Endothelial cell of umbilical vein (primary cell): ENCODE data around the gene SRGAP2.
"Not testable (repeated sequence)": the region's sequence is repeated elsewhere in the genome, so short reads cannot be mapped to it uniquely, and the experiment has no call there.

Experiments
- EZH2 ChIP-seq: IDR thresholded peaks from 2 replicates; pipeline ENCODE4 v1.6.1; 2012; ENCODE audit warnings: borderline replicate concordance, low read depth, mild to moderate bottlenecking, moderate library complexity, low read length, inconsistent platforms; ENCODE audit not compliant: severe bottlenecking
- FOS ChIP-seq: IDR thresholded peaks from 2 replicates; pipeline ENCODE4 v1.6.1; 2011; ENCODE audit warnings: mild to moderate bottlenecking, low read length, moderate library complexity, borderline replicate concordance; ENCODE audit not compliant: insufficient read depth
- GATA2 ChIP-seq: IDR thresholded peaks from 2 replicates; pipeline ENCODE4 v1.7.0; 2011; ENCODE audit warnings: low read depth, mild to moderate bottlenecking, moderate library complexity, mixed read lengths, low read length; ENCODE audit not compliant: insufficient read length, insufficient read depth
- JUN ChIP-seq: IDR thresholded peaks from 2 replicates; pipeline ENCODE4 v1.6.1; 2011; ENCODE audit warnings: borderline replicate concordance, low read depth; ENCODE audit not compliant: insufficient read length, insufficient read depth
- MAX ChIP-seq: IDR thresholded peaks from 2 replicates; pipeline ENCODE4 v1.6.1; 2011; ENCODE audit not compliant: insufficient read depth, insufficient read length
- POLR2A ChIP-seq: IDR thresholded peaks from 2 replicates; pipeline ENCODE4 v1.6.1; 2012; ENCODE audit warnings: low read depth, mild to moderate bottlenecking, control low read depth, low read length
- POLR2AphosphoS5 ChIP-seq: IDR thresholded peaks from 2 replicates; pipeline ENCODE4 v1.6.1; 2012; ENCODE audit warnings: low read depth, mild to moderate bottlenecking, control low read depth, low read length, moderate library complexity; ENCODE audit not compliant: insufficient read depth
- TF ChIP-seq, protein P1 (sequence below), 2 donors: IDR thresholded peaks; 1 replicate in 1 of 2; 2 replicates in 1 of 2; pipeline ENCODE4 v1.5.1; 2011; ENCODE audit warnings: low read length in 2 of 2, mild to moderate bottlenecking in 2 of 2, moderate library complexity in 2 of 2, control low read depth in 1 of 2, inconsistent platforms in 1 of 2, low read depth in 1 of 2; ENCODE audit not compliant: insufficient read depth in 1 of 2; ENCODE audit errors: extremely low read depth in 1 of 2

- TF ChIP-seq, protein P1, sequence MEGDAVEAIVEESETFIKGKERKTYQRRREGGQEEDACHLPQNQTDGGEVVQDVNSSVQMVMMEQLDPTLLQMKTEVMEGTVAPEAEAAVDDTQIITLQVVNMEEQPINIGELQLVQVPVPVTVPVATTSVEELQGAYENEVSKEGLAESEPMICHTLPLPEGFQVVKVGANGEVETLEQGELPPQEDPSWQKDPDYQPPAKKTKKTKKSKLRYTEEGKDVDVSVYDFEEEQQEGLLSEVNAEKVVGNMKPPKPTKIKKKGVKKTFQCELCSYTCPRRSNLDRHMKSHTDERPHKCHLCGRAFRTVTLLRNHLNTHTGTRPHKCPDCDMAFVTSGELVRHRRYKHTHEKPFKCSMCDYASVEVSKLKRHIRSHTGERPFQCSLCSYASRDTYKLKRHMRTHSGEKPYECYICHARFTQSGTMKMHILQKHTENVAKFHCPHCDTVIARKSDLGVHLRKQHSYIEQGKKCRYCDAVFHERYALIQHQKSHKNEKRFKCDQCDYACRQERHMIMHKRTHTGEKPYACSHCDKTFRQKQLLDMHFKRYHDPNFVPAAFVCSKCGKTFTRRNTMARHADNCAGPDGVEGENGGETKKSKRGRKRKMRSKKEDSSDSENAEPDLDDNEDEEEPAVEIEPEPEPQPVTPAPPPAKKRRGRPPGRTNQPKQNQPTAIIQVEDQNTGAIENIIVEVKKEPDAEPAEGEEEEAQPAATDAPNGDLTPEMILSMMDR (IDR thresholded peaks at IDR 0.05; ENCODE audit: extremely low read depth in 1 of 2, insufficient read depth in 1 of 2, low read depth in 1 of 2, low read length in 2 of 2): not testable (repeated sequence)
- not testable (repeated sequence) for TF ChIP-seq MAX, POLR2A, POLR2AphosphoS5, EZH2, FOS, JUN, GATA2
Observed at GRCh38 chr1:206202789-206203363, 465 bp upstream of the SRGAP2 start, which contains the start of gene FAM72A.
